GM12878 (cell line): ENCODE measurements around the gene DNAJB8. TPM values are rescaled to one million over a fixed set of nuclear protein-coding genes. Genes with fewer than 3 reads are reported as not detected.

Source experiments
- ATAC-seq: fragments of 200-7000 bp; cut with Tn5 transposase; 3 replicates; pipeline ENCODE4 v1.9.1; 2020; ENCODE audit warnings: mild to moderate bottlenecking, moderate library complexity
- BruUV-seq: library from RNA; stranded (reverse); fragments of 400-500 nt; replicated peaks from 2 replicates; lab custom pipeline; 2021; lab: Mats Ljungman, UMichigan
- CTCF ChIA-PET: fragments of 300-600 bp; sonication (Branson Sonifier 250); formaldehyde crosslinking; extraction: SDS; loops from one replicate; lab custom pipeline; 2021; ENCODE audit warnings: inconsistent platforms; lab: Yijun Ruan, JAX
- POLR2A ChIA-PET: fragments of 350-600 bp; formaldehyde crosslinking; extraction: SDS; loops from one replicate; lab custom pipeline; 2021; ENCODE audit warnings: inconsistent platforms; lab: Charles Lee
- RAD21 ChIA-PET: fragments of 300-600 bp; sonication (Branson Sonifier 250); formaldehyde crosslinking; loops from one replicate; lab custom pipeline; 2023; ENCODE audit warnings: antibody characterized with exemption; ENCODE audit not compliant: unreplicated experiment; lab: Charles Lee
- SMC1A ChIA-PET: fragments of 300-600 bp; sonication (Branson Sonifier 250); formaldehyde crosslinking; loops from one replicate; lab custom pipeline; 2023; ENCODE audit not compliant: unreplicated experiment, uncharacterized antibody; lab: Charles Lee
- DNase-seq: peaks from one replicate; pipeline ENCODE4 v3.0.0-alpha.2; 2011; ENCODE audit warnings: low read depth, low spot score
- FAIRE-seq: peaks from 3 replicates; lab custom pipeline; 2011; peaks lifted over from hg19 to GRCh38; lab: Jason Lieb, UNC
- H2AFZ ChIP-seq: 2 replicates; pipeline ENCODE4 v1.6.0; 2011; ENCODE audit warnings: low read depth, low read length, control low read depth; ENCODE audit not compliant: control insufficient read depth
- H3K27ac ChIP-seq: 2 replicates; pipeline ENCODE4 v1.5.1; 2011; ENCODE audit warnings: control low read depth; ENCODE audit not compliant: control insufficient read depth, insufficient read depth
- H3K27me3 ChIP-seq, 2 experiments: replicated peaks in 1 of 2; 2 replicates each; pipeline versions ENCODE4 v1.6.0 to v1.6.1; 2011; ENCODE audit warnings: low read length in 1 of 2; ENCODE audit not compliant: control insufficient read depth in 2 of 2, insufficient read depth in 2 of 2
- H3K36me3 ChIP-seq, 2 experiments: 2 replicates each; pipeline ENCODE4 v1.5.1; 2011; ENCODE audit warnings: low read length in 1 of 2; ENCODE audit not compliant: control insufficient read depth in 2 of 2, insufficient read depth in 2 of 2
- H3K4me1 ChIP-seq: 2 replicates; pipeline ENCODE4 v1.6.1; 2011; ENCODE audit warnings: mild to moderate bottlenecking, low read length, moderate library complexity, mixed read lengths; ENCODE audit not compliant: control insufficient read depth, insufficient read depth
- H3K4me2 ChIP-seq: 2 replicates; pipeline ENCODE4 v1.6.0; 2011; ENCODE audit warnings: control low read depth; ENCODE audit not compliant: control insufficient read depth, insufficient read depth
- H3K4me3 ChIP-seq: fragments of 200-600 bp; sonication (generic); 2 replicates; pipeline ENCODE4 v1.5.1; 2016
- H3K79me2 ChIP-seq: 2 replicates; pipeline ENCODE4 v1.6.0; 2011; ENCODE audit warnings: low read length; ENCODE audit not compliant: control insufficient read depth, insufficient read depth
- H3K9ac ChIP-seq: 2 replicates; pipeline ENCODE4 v1.8.0; 2011; ENCODE audit warnings: low read length, control low read depth, mixed read lengths; ENCODE audit not compliant: control insufficient read depth, insufficient read depth
- H3K9me3 ChIP-seq: replicated peaks from 3 replicates; pipeline ENCODE4 v1.5.1; 2011; ENCODE audit warnings: mild to moderate bottlenecking, low read length; ENCODE audit not compliant: control insufficient read depth, insufficient read depth
- H4K20me1 ChIP-seq: 2 replicates; pipeline ENCODE4 v1.6.0; 2011; ENCODE audit not compliant: control insufficient read depth, insufficient read depth
- ELK1 ChIP-seq: IDR thresholded peaks from 2 replicates; pipeline ENCODE4 v1.6.1; 2012; ENCODE audit warnings: low read depth, low read length, improper control_type of control experiment
- MXI1 ChIP-seq: fragments of 150-350 bp; IDR thresholded peaks from 2 replicates; pipeline ENCODE4 v1.6.1; 2011; ENCODE audit warnings: low read depth, mild to moderate bottlenecking, inconsistent platforms, low read length, improper control_type of control experiment
- NRF1 ChIP-seq: conservative IDR thresholded peaks from 2 replicates; pipeline ENCODE4 v1.6.1; 2011; ENCODE audit warnings: mild to moderate bottlenecking, low read depth, low read length, improper control_type of control experiment
- RAD21 ChIP-seq: IDR thresholded peaks from 2 replicates; pipeline ENCODE4 v1.6.1; 2011; ENCODE audit warnings: mild to moderate bottlenecking, low read depth, low read length, moderate library complexity; ENCODE audit not compliant: insufficient read depth
- RELA ChIP-seq: fragments of 450-650 bp; IDR thresholded peaks from 2 replicates; pipeline ENCODE4 v1.8.0; 2014; ENCODE audit warnings: borderline replicate concordance; ENCODE audit not compliant: partially characterized antibody
- SPI1 ChIP-seq: IDR thresholded peaks from 2 replicates; pipeline ENCODE4 v1.6.1; 2011; ENCODE audit warnings: low read depth, mild to moderate bottlenecking, low read length, moderate library complexity, borderline replicate concordance; ENCODE audit not compliant: insufficient read depth
- SREBF2 ChIP-seq: IDR thresholded peaks from 2 replicates; pipeline ENCODE4 v1.6.1; 2012; ENCODE audit warnings: mild to moderate bottlenecking, low read length
- TCF7 ChIP-seq: IDR thresholded peaks from 2 replicates; pipeline ENCODE4 v1.6.1; 2014; ENCODE audit warnings: antibody characterized with exemption, borderline replicate concordance
- ZNF217 ChIP-seq: fragments of 450-650 bp; IDR thresholded peaks from 2 replicates; pipeline ENCODE4 v1.6.1; 2017; ENCODE audit warnings: antibody characterized with exemption, mild to moderate bottlenecking
- WGBS: methylation state at CpG from one replicate; pipeline ENCODE4 v1.1.6; 2016; ENCODE audit warnings: low lambda C conversion rate; ENCODE audit not compliant: insufficient replicate concordance, insufficient coverage; ENCODE audit errors: missing lambda C conversion rate; 5-methylcytosine and 5-hydroxymethylcytosine counted together
- in situ Hi-C: fragments of 300-500 bp; cut with MboI; formaldehyde crosslinking; loops from 9 replicates; pipeline ENCODE4 v1.14.3; 2018; ENCODE audit warnings: mixed read lengths
- intact Hi-C: fragments of 100-400 bp; cut with micrococcal nuclease; formaldehyde crosslinking; loops from one replicate; pipeline ENCODE4 v1.14.2; 2022; ENCODE audit not compliant: unreplicated experiment
- polyA plus RNA-seq, 11 experiments: library from polyadenylated mRNA; depleted of rRNA in 4 of 11; unstranded in 6 of 11; stranded (reverse) in 5 of 11; fragments of >200 nt; fragmentation: Nextera tagmentation in 4 of 11; fragmentation: Illumina TruSeq in 1 of 11; extraction: Ambion mirVana in 4 of 11; extraction: Trizol in 1 of 11; gene quantifications; 1 replicate in 1 of 11; 2 replicates in 10 of 11; pipeline versions ENCODE4 v1.2.1 to v1.2.3, GENCODE V29; 2011 to 2016; ENCODE audit warnings: inconsistent platforms in 2 of 11, missing spikeins in 2 of 11, low read depth in 1 of 11
- total RNA-seq, 4 experiments: library from RNA; depleted of rRNA in 3 of 4; stranded (reverse); fragments of >200 nt in 3 of 4; fragmentation: Illumina TruSeq in 1 of 4; extraction: Trizol in 1 of 4; gene quantifications; 2 replicates each; pipeline versions ENCODE4 v1.2.1 to v1.2.3, GENCODE V29; 2013 to 2021
- TF ChIP-seq, protein P1 (sequence below): IDR thresholded peaks from 2 replicates; pipeline ENCODE4 v1.6.1; 2012; ENCODE audit warnings: mild to moderate bottlenecking, low read depth, low read length
- TF ChIP-seq, protein P2 (sequence below): fragments of 450-650 bp; formaldehyde crosslinking; IDR thresholded peaks from 2 replicates; pipeline ENCODE4 v1.5.0; 2022; ENCODE audit warnings: mild to moderate bottlenecking, missing genetic modification characterization

DNAJB8 gene
- total and polyA plus RNA-seq, 10 of the 15 experiments (the other 5 are each of a cell fraction or from before 2014, with no cell fraction given): not detected

DNA sequence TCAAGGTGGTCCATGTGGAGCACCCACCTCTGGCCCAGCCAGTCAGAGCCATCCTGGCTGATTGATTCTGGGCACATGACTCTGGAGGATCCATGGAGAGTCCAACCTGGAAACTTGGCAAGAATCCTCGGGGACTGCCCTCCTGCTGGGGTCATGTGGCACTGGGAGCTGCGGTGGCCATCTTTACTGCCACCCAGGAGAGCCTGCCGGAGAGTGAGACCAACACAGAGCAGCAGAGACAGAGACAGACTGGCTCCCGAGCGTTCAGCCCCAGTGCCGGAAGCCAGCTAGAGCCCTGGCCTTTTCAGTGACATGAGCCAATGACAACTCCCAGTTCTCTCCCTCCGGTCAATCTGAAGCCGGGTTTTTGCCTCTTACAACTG is 37.8 kb upstream of the DNAJB8 start:
- Histone ChIP-seq H3K9me3 (peaks cover 1% of the 10 kb centered on the region; the same call in 1 of the 3 replicates), H3K79me2 (no peaks in the 10 kb centered on the region), H4K20me1 (no peaks in the 10 kb centered on the region), H3K9ac (no peak overlapping the region), H3K36me3 (no peaks in the 10 kb centered on the region), H2AFZ (no peak overlapping the region), H3K4me3 (no peak overlapping the region), H3K27me3 (no peaks in the 10 kb centered on the region; a peak in 2 of 4 replicates), H3K4me1 (no peaks in the 10 kb centered on the region), H3K27ac (no peak overlapping the region), H3K4me2 (no peak overlapping the region)
- SMC1A ChIA-PET: no interaction called here
- in situ Hi-C loops: no loop called here
- DNase-seq: no peak
- TF ChIP-seq NRF1 (no peak), MXI1 (no peak), SREBF2 (no peak), RAD21 (no peak), ELK1 (no peak), ZNF217 (no peak), SPI1 (no peak), RELA (no peak), TCF7 (no peak)
- TF ChIP-seq, protein P1, sequence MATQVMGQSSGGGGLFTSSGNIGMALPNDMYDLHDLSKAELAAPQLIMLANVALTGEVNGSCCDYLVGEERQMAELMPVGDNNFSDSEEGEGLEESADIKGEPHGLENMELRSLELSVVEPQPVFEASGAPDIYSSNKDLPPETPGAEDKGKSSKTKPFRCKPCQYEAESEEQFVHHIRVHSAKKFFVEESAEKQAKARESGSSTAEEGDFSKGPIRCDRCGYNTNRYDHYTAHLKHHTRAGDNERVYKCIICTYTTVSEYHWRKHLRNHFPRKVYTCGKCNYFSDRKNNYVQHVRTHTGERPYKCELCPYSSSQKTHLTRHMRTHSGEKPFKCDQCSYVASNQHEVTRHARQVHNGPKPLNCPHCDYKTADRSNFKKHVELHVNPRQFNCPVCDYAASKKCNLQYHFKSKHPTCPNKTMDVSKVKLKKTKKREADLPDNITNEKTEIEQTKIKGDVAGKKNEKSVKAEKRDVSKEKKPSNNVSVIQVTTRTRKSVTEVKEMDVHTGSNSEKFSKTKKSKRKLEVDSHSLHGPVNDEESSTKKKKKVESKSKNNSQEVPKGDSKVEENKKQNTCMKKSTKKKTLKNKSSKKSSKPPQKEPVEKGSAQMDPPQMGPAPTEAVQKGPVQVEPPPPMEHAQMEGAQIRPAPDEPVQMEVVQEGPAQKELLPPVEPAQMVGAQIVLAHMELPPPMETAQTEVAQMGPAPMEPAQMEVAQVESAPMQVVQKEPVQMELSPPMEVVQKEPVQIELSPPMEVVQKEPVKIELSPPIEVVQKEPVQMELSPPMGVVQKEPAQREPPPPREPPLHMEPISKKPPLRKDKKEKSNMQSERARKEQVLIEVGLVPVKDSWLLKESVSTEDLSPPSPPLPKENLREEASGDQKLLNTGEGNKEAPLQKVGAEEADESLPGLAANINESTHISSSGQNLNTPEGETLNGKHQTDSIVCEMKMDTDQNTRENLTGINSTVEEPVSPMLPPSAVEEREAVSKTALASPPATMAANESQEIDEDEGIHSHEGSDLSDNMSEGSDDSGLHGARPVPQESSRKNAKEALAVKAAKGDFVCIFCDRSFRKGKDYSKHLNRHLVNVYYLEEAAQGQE: no peak
- TF ChIP-seq, protein P2, sequence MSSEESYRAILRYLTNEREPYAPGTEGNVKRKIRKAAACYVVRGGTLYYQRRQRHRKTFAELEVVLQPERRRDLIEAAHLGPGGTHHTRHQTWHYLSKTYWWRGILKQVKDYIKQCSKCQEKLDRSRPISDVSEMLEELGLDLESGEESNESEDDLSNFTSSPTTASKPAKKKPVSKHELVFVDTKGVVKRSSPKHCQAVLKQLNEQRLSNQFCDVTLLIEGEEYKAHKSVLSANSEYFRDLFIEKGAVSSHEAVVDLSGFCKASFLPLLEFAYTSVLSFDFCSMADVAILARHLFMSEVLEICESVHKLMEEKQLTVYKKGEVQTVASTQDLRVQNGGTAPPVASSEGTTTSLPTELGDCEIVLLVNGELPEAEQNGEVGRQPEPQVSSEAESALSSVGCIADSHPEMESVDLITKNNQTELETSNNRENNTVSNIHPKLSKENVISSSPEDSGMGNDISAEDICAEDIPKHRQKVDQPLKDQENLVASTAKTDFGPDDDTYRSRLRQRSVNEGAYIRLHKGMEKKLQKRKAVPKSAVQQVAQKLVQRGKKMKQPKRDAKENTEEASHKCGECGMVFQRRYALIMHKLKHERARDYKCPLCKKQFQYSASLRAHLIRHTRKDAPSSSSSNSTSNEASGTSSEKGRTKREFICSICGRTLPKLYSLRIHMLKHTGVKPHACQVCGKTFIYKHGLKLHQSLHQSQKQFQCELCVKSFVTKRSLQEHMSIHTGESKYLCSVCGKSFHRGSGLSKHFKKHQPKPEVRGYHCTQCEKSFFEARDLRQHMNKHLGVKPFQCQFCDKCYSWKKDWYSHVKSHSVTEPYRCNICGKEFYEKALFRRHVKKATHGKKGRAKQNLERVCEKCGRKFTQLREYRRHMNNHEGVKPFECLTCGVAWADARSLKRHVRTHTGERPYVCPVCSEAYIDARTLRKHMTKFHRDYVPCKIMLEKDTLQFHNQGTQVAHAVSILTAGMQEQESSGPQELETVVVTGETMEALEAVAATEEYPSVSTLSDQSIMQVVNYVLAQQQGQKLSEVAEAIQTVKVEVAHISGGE (CRISPR knock-in tag): no peak
- ATAC-seq: no peak
- CTCF ChIA-PET: no interaction called here
- RAD21 ChIA-PET: no interaction called here
- BruUV-seq: no TSS peak
- intact Hi-C loops: no loop called here
- POLR2A ChIA-PET: no interaction called here
- WGBS: 41% methylated on average over 8 of the region's 8 CpGs
- no peak for FAIRE-seq
